Skin of body (tissue), 2 donors: ENCODE data around the gene PILRA. TPM values are rescaled to one million over a fixed set of nuclear protein-coding genes. Genes with fewer than 3 reads are reported as not detected.
"Not testable (repeated sequence)": the region's sequence is repeated elsewhere in the genome, so short reads cannot be mapped to it uniquely, and the experiment has no call there.

ENCODE experiments used
- DNase-seq: peaks from one replicate; lab custom pipeline; 2025; lab: John Stamatoyannopoulos, UW
- total RNA-seq: library from RNA; depleted of rRNA; stranded (reverse); fragments of >200 nt; gene quantifications from one replicate; pipeline ENCODE4 v1.2.3, GENCODE V29; 2014

PILRA gene
- total RNA-seq, 1 donor from 2014 or later, result 3.2 TPM

DNA sequence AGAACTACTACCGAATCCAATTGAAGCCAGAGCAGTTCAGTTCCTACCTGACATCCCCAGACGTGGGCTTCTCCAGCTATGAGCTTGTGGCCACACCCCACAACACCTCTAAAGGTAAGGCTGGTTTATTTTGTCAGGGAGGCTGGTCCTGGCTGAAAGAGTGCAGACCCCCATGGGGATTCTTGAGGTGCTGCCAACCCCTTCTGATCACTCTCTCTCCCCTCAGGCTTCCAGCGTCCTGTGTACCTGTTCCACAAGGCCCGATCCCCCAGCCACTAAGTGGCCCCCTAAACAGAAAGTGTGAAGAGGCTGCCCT is 59.9 kb downstream of the PILRA start:
- no peak for DNase-seq

DNA sequence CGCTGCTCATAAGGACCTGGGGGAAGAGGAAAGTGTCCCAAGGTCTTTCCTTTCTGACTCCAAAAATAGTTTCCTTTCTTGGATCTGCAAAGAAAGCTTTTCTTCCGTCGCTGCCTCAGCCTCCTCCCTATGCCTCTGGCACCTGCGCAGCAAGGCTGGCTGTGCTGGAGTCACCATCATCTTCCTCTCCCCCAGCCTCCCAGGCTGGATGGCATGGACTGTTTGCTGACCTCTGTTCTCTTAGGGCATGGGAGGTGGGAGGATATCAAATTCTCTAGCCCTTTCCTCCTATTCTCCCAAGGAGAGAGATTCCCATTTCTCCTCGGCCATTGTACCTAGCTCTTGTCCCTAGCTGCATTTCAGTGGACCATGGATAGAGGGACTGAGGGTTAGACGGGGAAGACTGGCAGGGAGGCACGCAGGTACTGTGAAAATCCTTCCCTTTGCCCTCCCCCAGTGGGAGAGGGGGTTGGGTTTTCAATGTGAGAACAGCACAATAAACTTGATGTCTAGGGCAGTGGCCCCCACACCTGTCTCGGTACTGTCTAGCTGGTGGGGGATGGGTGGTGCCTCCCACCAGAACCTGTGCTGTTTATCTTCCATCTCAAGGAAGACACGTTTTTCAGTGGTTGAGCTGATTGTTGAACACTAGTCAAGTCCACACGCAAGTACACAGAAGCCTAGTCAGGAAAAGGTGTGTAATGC is 60.5 kb downstream of the PILRA start:
- no peak for DNase-seq

DNA sequence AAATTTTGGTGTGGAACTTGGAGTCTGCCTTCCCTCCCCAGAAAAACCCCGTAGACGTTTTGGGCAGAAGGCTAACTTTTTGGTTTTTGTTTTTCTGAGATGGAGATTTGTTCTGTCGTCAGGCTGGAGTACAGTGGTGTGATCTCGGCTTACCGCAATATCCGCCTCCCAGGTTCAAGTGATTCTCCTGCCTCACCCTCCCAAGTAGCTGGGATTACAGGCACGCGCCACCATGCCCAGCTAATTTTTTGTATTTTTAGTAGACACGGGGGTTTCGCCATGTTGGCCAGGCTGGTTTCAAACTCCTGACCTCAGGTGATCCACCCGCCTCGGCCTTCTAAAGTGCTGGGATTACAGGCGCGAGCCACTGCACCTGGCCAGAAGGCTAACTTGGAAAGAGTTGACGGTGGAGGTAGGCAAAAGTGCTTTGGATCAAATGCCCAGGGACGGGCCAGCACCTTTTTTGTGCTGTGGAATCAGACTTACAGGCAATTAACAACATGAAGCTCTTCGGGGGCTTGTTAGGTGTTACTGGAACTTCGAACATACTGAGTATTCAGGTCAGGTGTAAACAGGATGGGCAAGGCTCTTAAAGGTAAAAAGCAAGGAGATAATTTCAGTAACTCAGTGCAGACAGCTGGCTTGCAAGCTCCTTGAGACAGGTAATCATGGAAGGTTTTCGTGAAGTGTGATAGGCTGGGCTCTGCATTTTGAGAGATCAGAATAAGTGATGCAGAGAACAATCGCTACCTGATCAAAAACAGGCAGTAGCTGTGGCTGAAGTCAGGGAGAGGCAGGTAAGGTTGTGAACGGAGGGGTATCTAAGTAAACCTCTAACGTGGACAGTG is 61.2 kb downstream of the PILRA start:
- no peak for DNase-seq

DNA sequence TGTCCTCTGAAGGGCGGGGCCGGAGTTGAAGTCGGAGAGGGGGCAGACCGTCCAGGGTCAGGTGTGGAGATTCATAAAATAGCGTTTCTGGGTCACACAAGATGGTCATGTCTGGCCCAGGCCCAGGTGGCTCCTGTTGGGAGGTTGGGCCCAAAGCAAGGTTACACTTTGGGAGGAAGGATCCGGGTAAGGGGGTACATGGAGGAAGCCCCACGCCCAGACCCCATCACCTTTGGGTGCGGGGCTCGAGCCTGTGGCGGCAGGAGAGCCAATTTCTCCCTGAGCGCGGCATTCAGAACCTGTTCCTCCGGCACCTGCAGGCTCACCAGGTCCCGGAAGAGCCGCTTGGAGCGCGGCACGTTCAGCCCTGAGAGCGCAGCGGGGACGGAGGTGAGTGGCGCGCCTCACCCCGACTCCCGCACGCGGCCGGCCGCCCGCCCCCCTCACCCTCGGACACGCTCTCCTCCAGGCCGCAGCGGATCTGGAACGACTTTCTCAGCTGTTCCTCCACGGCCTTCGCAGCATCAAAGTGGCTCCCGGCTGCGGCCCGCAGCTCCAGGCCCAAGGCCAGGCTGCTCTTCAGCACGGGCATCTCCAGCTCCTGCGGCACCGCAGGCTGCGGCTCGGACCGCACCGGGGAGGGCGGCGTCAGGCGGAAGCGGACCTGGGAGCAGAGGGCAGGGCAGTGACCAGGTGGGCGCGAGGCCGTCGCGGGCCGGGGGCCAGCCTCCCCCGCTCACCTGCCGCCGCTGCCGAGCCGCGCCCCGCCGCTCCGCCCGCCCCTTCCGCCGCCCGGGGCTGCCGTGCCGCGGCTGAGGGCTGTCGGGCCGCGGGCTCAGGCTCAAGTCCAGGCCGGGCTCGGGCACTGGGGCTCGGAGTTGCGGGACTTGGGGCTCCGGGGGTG is 62.4 kb downstream of the PILRA start:
- DNase-seq, result no peak

DNA sequence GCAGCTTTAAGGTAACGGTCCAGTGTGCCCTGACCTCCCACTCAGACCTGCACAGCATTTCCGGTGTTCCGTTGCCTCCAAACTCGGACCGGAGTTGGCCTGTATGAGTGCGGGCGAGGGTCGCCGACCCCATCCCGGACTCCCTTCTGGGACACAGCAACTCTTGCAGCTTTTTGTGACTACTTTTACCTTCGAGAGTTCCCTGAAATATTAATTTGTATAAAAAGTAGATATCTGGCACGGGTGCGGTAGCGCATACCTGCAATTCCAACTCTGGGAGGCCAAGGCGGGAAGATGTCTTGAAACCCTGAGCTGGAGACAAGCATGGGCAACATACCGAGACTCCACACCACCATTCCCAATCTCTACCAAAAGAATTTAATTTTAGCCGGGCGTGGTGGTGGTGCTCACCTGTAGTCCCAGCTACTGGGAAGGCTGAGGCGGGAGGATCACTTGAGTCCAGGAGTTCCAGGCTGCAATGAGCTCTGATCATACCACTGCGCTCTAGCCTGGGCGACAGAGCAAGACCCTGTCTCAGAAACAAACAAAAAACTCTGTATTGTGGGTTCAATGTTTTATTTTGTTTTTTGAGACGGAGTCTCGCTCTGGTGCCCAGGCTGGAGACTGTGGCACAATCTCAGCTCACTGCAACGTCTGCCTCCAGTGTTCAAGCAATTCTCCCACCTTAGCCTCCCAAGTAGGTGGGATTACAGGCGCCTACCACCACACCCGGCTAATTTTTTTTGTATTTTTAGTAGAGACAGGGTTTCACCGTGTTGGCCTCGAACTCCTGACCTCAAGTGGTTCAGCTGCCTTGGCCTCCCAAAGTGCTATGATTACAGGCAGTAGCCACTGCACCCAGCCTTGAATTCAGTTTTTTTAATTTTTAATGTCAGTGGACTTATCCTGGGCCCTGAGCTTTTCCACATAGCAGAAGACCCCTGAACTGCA is 64.1 kb downstream of the PILRA start:
- no peak for DNase-seq

DNA sequence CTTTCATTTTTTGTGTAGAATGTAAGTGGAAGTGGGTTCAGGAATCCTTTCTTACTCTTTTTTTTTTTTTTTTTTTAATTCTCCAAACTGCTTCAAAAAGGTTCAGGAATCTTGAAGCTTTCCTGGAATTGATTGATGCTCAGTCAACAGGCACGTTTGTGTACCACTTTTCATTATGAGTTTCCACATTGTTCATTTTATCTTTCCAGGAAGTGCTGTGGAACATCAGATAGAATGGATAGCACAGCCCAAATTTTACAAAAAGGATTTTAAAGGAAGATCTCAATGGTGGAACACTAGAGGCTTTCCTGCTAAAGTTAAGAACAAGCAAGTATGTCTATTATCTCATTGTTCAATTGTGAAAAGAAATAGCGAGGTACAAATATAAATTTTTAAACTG is 64.9 kb downstream of the PILRA start:
- DNase-seq, result no peak

DNA sequence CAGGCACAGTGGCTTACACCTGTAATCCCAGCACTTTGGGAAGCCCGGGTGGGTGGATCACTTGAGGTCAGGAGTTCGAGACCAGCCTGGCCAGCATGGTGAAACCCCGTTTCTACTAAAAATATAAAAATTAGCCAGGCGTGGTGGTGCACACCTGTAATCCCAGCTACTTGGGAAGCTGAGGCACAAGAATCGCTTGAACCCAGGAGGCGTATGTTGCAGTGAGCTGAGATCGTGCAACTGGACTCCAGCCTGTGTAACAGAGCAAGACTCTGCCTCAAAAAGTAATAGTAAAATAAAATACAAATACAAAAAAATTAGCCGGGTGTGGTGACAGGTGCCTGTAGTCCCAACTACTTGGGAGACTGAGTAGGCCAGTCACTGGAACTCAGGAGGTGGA is 65.4 kb downstream of the PILRA start:
- not testable (repeated sequence) for DNase-seq

DNA sequence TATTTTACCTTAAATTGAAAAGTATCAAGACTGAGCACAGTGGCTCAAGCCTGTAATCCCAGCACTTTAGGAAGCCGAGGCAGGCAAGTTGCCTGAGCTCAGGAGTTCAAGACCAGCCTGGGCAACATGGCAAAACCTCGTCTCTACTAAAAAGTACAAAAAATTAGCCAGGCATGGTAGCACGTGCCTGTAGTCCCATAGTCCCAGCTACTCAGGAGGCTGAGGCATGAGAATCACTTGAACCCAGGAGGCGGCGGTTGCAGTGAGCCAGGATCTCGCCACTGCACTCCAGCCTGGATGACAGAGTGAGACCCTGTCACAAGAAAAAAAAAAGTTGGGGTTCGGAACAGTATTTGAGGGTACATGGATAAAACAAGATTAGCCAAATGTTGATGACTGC is 66.0 kb downstream of the PILRA start:
- not testable (repeated sequence) for DNase-seq

DNA sequence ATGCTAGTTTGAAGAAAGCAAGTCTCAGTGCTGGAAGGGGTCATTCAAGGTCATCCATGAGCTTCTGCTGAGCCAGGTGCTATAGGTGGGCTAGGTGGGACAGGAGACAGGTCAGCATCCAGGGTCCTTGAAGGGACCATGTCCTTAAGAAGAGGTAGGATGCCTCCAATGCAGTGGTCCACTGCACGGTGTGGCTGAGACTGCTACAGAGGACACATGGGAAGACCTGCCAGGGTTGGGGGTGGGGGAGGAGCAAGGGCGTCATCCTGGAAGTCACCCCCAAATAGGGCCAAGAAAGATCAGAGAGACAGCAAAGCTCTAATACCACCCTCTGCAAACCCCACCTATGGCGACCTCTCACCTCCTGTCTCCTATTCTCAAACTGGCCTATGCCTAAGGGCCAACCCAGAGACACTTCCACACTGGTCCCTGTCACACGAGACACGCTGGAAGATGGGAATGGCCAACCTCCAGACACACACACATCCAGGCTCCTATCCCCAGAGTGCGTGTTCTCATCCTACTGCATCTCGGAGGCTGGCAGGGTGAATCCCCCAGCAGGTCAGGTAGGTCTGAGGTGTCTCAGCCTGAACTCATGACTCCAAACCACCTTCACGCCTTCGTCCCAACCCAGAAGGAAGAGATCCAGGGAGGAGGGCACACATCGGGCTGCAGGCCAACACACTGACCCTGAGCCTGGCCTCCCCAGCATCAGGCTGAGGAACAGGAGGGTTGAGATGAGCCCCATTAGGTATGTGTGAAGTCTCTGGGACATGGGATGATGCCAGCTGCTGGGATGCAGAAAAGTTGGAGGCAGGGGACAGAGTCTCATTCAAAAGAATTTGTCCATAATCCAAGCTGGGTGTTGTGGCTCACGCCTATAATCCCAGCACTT is 68.6 kb downstream of the PILRA start:
- no peak for DNase-seq

DNA sequence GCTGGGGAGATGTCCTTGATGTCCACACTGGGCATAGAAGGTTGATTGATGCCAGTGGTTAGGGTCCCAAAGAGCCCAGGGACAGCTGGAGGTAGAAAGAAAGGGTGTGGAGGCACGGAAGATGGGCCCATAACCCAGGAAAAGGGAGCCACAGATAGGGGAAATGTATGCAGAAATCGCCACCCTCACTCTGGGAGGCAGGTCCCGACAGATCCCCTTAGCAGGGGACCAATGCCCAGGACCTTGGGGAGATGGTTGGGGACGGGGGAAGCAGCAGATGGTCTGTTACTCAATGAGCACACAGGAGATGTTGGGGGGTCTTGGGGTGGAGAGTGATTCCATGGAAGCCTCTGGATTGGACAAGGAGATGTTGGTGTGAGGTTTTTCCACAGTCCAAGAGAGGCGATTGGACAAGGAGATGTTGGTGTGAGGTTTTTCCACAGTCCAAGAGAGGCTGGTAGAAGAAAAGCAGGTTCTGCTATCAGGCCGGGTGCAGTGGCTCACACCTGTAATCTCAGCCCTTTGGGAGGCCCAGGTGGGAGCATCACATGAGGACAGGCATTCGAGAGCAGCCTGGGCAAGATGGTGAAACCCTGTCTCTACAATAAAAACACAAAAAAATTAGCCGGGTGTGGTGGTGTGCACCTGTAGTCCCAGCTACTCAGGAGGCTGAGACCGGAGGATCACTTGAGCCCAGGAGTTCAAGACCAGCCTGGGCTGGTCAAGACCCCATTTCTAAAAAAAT is 70.0 kb downstream of the PILRA start:
- no peak for DNase-seq

DNA sequence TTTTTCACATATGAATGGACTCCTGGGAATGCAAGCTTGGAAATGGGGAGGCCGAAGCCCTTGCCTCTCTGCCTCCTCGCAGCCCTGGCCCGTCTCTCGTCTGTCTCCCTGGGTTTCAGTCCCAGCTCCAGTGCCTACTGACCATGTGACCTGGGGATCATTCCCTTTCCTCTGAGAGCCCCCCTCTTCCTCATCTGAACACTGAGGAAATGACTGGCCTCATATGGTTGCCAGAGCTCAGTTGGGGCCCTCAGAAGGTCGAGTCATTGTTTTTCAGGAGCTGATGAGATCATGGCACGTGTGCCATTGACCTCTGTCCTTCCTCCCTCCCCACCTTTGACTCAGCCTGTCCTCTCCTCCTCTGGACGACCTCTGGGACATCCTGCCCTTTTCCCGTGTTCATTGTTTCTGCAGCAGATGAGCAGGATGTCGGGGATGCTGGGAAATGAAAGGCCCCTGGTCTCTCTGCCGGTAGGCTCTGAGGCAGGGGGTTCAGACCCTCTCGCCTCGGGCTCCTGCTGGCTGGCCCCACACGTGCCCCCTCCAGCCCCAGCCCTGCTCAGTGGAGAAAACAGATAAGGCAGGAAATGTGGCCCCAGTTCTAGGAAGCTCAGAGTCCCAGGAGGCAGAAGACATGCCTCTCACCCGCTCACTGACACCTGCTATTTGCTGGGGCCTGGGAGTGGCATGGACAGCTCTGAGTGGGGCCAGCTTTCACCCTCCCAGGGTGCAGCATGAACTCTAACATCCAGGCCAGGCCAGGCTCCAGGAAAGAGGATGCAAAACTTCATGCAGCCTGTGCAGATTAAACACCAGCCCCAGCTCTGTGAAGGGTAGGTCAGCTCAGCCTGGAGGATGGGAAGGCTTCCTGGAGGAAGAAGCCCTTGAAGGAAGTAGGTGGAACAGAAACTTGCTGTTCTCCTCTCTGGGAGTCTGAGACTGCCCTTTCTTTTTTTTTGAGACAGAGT is 71.3 kb downstream of the PILRA start:
- peak; percentile 61 for DNase-seq

DNA sequence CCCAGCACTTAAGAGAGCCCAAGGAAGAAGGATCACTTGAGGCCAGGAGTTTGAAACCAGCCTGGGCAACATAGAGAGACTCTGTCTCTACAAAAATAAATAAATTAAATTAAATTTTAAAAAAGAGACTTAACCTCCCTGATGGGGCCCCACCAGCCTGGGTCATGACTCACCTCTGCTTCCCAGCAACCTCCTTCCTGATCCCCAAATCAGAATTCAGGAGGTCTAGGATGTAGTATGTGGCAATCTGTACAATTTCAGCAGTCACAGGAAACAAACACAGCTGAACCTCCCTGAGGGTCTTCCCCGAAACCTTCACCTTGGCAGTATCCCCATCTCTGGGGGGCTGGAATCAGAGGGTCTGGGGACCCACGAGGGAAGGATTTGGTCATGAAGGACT is 72.8 kb downstream of the PILRA start:
- no peak for DNase-seq

DNA sequence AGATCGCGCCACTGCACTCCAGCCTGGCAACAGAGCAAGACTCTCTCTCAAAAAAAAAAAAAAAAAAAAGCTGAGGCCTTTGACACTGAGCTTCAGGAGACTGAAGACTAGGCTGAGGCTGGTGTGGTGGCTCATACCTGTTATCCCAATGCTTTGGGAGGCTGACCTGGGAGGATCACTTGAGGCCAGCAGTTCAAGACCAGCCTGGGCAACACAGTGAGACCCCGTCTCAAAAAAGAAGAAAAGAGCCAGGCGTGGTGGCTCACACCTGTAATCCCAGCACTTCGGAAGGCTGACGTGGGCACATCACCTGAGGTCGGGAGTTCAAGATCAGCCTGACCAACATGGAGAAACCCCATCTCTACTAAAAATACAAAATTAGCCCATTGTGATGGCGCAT is 74.1 kb downstream of the PILRA start:
- not testable (repeated sequence) for DNase-seq

DNA sequence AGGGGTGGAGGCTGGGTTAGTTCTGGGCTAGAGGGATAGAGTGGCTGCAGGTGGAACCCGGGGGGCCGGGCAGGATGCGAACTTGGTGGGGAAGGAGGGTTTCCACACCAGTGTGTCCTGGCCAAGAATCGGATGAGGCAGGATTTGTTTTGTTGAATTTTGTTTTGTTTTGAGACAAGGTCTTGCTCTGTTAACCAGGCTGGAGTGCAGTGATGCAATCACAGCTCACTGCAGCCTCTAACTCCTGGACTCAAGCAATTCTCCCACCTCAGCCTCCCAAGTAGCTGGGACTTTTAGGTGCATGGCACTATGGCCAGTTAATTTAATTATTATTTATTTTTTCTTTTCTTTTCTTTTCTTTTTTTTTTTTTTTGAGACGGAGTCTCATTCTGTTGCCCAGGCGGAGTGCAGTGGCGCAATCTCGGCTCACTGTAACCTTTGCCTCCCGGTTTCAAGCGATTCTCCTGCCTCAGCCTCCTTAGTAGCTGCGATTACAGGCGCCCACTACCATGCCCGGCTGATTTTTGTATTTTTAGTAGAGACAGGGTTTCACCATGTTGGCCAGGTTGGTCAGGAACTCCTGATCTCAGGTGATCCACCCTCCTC is 76.0 kb downstream of the PILRA start:
- no peak for DNase-seq
